ENCODE data around the gene GNB1.

The GNB1 gene

GRCh38 chr1:1832820-1833219 lies 58.1 kb downstream of the GNB1 start:
- in situ Hi-C loops (cut with MboI; ENCODE audit: low sequenced_read_pairs): no loop called here

- in situ Hi-C loops (cut with MboI; ENCODE audit: low sequenced_read_pairs): no loop called here
These were observed 58.7 kb downstream of the GNB1 start for GRCh38 chr1:1832166-1832565.

- in situ Hi-C loops (cut with MboI; ENCODE audit: low sequenced_read_pairs): no loop called here
These were observed 63.6 kb downstream of the GNB1 start for GRCh38 chr1:1827089-1827848.

GRCh38 chr1:1826356-1827088 lies 64.4 kb downstream of the GNB1 start:
- in situ Hi-C loops (cut with MboI; ENCODE audit: low sequenced_read_pairs): no loop called here

GRCh38 chr1:1825217-1825616 lies 65.7 kb downstream of the GNB1 start:
- in situ Hi-C loops (cut with MboI; ENCODE audit: low sequenced_read_pairs): no loop called here

GRCh38 chr1:1819762-1820161 lies 71.1 kb downstream of the GNB1 start:
- in situ Hi-C loops (cut with MboI; ENCODE audit: low sequenced_read_pairs): no loop called here

GRCh38 chr1:1817221-1817620 lies 73.7 kb downstream of the GNB1 start:
- in situ Hi-C loops (cut with MboI; ENCODE audit: low sequenced_read_pairs): no loop called here

- in situ Hi-C loops (cut with MboI; ENCODE audit: low sequenced_read_pairs): no loop called here
These were observed 75.1 kb downstream of the GNB1 start for GRCh38 chr1:1815606-1816281.

- in situ Hi-C loops (cut with MboI; ENCODE audit: low sequenced_read_pairs): no loop called here
These were observed 81.4 kb downstream of the GNB1 start for GRCh38 chr1:1809489-1809888.

- in situ Hi-C loops (cut with MboI; ENCODE audit: low sequenced_read_pairs): no loop called here
These were observed 82.7 kb downstream of the GNB1 start for GRCh38 chr1:1808206-1808605.

- in situ Hi-C loops (cut with MboI; ENCODE audit: low sequenced_read_pairs): no loop called here
These were observed 84.0 kb downstream of the GNB1 start for GRCh38 chr1:1806890-1807289.

- in situ Hi-C loops (cut with MboI; ENCODE audit: low sequenced_read_pairs): no loop called here
These were observed 86.6 kb downstream of the GNB1 start for GRCh38 chr1:1804301-1804700.

GRCh38 chr1:1802871-1803270 lies 88.0 kb downstream of the GNB1 start:
- in situ Hi-C loops (cut with MboI; ENCODE audit: low sequenced_read_pairs): no loop called here

- in situ Hi-C loops (cut with MboI; ENCODE audit: low sequenced_read_pairs): no loop called here
These were observed 91.2 kb downstream of the GNB1 start for GRCh38 chr1:1799716-1800115.

GRCh38 chr1:1797731-1798341 lies 93.1 kb downstream of the GNB1 start:
- in situ Hi-C loops (cut with MboI; ENCODE audit: low sequenced_read_pairs): no loop called here

- in situ Hi-C loops (cut with MboI; ENCODE audit: low sequenced_read_pairs): no loop called here
These were observed 94.4 kb downstream of the GNB1 start for GRCh38 chr1:1796466-1796865.

GRCh38 chr1:1794999-1795398 lies 95.9 kb downstream of the GNB1 start:
- in situ Hi-C loops (cut with MboI; ENCODE audit: low sequenced_read_pairs): no loop called here

GRCh38 chr1:1793481-1794244 lies 97.2 kb downstream of the GNB1 start:
- in situ Hi-C loops (cut with MboI; ENCODE audit: low sequenced_read_pairs): no loop called here

- in situ Hi-C loops (cut with MboI; ENCODE audit: low sequenced_read_pairs): no loop called here
These were observed 102.0 kb downstream of the GNB1 start for GRCh38 chr1:1788646-1789431.

GRCh38 chr1:1788136-1788535 lies 102.8 kb downstream of the GNB1 start:
- in situ Hi-C loops (cut with MboI; ENCODE audit: low sequenced_read_pairs): no loop called here

Data from HL-60/S4 treated with retinoic acid at 250 ng/mL for 4 days and 3 days (cell line).